HG03432 (cell line): ENCODE measurements around the gene NOC2L.

Experiments used
- ATAC-seq: cut with Tn5 transposase; IDR thresholded peaks from one replicate; pipeline ENCODE4 v1.9.1; 2021; ENCODE audit warnings: mild to moderate bottlenecking, moderate library complexity; ENCODE audit not compliant: unreplicated experiment

NOC2L gene

DNA sequence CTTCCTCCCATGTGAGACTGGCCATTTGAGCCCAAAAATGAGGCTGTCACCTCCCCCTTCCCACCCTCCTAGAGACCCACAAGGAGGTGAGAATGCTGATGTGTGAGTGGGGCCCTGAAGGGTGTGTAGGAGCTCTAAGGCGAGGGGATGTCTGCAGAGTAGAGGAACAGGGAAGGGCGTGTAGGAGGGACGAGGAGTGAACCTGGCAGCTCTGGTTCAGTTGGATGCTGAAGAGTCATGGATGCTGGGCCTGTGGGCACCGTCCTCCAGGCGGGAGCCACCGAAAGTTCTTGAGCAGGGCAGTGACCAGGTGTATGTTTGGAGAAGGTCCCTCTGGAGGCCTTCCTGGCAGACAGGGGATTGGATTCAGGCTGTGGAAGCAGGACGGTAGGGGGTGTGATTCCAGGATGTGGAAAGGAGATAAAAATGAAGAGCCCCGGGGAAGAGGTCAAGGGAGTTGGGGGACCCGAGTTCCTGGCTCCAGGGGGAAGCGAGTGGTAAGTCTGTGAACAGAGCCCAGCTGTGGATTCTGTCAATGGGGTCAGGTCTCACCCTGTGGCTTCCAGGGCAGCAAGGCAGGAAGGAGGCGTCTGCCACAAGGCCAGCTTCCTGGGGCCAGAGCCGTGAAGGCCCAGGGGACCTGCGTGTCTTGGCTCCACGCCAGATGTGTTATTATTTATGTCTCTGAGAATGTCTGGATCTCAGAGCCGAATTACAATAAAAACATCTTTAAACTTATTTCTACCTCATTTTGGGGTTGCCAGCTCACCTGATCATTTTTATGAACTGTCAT, 27.5 kb downstream of the NOC2L start:
- no peak for ATAC-seq

GRCh38 chr1:930633-931138, 28.4 kb downstream of the NOC2L start:
- no peak for ATAC-seq

GRCh38 chr1:929712-930632, 29.1 kb downstream of the NOC2L start:
- no peak for ATAC-seq

GRCh38 chr1:928825-929661, 30.0 kb downstream of the NOC2L start:
- no peak for ATAC-seq

DNA sequence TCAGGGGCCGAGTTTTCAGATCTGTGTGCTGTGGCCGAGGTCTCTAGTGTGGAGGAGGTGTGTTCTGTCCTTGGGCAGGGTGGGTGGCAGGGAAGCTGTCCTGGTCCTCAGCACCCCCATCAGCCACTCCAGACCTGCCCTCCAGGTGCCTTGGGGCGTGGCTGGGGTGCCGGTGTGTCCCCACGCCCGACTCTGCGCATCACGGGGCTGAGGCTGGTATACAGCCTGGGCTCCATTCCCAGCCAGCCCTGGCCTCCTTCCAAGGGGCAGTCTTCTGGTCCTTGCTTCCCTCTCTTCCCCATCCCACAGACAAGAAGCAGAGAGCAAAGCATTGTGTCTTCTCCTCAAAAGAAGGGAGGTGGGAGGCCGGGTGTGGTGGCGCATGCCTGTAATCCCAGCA, 31.3 kb downstream of the NOC2L start:
- ATAC-seq, result no peak

DNA sequence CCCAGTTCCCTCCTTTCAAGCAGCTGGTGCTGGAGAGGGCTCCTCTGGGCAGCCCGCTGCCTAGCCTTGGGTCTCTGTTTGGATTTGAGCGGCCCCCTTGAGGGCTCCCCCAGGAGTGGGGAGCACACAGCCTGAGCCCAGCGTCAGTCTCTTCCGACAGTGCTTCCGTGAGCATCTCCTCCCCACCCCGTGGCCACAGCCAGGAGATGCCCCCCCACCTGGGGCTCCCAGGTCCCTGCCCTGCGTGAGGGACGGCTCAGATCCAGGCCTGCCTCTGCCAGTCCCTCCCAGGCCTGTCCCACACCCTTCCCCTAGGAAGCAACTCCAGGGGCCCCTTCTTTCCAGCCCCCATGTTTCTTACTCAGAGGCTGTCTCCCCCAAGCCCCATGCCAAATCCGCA, 31.8 kb downstream of the NOC2L start:
- ATAC-seq, result no peak

GRCh38 chr1:925561-926421, 33.3 kb downstream of the NOC2L start:
- ATAC-seq, result no peak

DNA sequence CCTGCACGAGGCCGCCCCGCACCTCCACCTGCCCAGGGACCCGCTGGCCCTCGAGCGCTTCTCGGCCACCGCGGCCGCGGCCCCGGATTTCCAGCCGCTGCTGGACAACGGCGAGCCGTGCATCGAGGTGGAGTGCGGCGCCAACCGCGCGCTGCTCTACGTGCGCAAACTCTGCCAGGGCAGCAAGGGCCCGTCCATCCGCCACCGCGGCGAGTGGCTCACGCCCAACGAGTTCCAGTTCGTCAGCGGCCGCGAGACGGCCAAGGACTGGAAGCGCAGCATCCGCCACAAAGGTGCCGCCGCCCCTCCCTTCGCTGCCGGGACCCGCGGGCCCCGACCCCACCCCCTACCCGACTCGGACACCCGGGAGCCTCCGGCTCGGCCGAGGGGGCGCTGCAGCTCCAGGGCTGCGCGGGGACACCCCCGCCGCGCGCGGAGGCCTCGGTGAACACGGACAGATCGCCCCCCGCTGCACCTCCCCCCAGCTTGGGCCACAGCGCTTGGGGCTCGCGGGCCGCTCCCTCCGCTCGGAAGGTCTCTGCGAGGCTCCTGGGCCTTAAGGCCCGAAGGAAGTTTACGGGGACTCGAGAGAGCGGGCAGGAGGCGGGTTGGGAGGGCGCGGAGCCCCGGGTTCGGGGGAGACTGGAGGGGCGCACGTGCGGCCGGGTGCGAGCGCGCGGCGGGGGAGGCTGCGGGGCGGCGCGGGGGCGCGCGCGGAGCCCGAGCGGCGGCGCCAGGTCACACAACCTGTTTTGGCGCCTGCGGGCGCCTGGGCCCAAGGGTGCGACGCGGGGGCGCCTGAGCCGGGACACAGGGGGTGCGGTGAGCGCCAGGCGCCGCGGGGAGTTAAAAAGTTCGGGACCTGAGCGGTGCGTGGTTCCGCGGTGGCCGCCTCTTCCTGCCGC, 34.1 kb downstream of the NOC2L start:
- ATAC-seq, result no peak

DNA sequence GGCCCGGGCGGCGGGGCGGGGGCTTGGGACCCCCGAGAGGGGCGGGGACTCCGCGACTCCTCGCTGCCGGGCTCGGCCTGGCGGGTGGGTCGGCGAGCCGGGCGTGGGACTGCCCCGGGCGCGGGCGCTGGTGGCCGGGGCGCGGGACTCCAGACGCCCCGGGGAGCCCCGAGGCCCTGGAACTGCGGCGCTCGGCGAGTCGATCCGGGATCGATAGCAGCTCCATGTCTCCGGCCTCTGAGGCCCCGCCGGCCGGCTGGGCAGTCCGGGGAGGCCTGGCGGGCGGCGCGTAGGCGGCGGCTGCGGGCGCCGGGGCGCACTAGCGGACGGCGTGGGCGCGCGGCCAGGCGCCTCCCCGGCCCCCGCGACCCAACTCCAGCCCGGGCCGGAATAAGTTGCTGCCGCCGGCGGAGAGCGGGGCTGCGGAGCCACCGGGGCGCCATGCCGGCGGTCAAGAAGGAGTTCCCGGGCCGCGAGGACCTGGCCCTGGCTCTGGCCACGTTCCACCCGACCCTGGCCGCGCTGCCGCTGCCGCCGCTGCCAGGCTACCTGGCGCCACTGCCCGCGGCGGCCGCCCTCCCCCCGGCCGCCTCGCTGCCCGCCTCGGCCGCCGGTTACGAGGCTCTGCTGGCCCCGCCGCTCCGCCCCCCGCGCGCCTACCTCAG, 34.9 kb downstream of the NOC2L start:
- no peak for ATAC-seq

DNA sequence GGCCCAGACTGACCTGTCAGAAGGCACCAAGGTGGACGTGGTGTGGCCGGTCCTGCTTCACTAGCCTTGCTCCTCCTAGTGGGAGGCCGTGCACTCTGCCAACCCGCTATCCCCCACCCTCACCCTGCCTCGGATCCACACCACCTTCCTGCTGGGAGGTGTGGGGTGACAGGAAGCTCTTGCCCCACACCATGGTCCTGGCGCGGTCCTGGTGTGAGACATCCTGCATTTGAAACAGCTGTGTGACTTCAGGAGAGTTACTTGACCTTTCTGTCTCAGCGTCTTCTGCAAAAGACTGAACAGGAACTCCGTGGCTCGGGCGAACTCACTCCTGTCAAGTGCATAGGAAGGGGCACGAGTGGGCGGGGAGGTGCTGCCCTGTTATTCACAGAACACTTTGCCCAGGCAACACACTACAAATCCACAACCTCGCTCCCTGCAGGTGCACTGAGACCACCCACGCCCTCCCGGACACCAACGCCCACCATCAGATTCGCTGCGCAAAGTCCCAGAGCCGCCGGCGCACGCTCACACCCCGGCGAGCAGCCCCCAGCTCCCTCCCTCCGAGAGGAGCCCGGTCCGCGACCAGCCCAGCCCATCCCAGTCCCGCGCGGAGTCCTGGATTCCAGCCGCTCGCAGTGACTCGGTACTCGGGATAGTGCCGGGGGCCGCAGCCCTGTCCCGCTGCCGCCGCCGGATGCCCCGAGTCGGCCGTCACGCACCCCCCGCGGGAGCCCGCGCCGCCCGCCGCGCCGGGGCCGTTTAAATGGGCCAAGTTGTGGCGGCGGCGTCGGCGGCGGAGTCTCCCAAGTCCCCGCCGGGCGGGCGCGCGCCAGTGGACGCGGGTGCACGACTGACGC, 35.7 kb downstream of the NOC2L start, which contains the start of gene SAMD11:
SAMD11 (plus strand) TSS at position 793 of the 860 bp plus-strand sequence. CDS start 509 bp downstream, outside the sequence.
- no peak for ATAC-seq

DNA sequence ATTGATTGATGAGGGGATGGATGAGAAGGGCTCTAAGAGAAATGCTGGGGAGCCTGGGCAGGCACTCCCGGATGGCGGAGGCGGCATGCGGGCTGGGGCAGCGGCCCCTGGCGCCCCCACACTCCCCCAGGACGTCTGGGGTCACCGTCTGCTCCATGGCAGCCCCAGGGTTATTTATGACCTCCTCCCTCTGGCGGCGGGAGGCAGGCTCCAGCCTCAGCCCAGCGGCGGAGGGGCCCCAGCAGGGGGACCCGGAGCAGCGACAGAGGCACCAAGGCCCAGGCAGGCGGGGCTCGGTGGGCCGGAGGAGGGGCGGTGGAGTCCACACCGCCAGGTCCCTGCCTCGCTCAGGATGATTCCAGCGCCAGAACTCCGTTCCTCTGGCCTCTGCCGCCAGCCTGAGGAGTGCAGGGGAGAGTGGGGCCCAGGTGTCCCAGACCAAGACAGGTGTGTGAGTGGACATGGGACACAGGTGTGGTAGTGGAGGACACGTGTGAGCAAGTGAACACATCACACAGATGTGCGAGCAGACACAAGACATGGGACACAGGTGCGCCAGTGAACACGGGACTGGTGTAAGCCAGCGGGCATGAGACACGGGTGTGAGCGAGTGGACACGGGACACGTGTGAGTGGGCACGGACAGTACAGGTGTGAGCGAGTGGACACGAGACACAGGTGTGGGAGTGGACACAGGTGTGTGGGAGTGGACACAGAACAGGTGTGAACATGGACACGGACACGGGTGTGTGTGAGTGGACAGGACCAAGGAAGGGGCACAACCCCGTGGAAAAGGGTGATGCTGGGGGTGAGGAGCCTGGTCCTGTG, 37.8 kb downstream of the NOC2L start:
- ATAC-seq, result no peak

- ATAC-seq, result no peak
These were observed 38.5 kb downstream of the NOC2L start for GRCh38 chr1:920521-920920.

DNA sequence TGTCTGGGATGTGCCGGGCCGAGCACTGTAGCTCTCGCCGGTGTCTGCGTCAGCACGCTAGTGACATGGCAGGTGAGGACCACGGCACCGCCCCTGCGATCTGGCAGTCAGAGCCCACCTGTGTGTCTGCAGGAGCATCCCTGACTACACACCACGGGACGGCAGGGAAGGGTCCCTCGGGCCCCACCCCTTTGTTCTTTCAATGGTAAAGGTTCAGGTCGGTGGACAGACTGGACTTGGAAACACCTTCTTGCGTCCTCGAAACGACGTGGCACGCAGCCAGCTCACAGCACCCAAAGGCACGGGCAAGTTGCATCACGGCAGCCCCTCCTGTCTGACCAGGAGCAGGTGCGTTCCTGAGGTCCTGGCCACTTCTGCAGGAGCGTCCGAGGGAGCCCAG, 39.0 kb downstream of the NOC2L start:
- ATAC-seq, result no peak

DNA sequence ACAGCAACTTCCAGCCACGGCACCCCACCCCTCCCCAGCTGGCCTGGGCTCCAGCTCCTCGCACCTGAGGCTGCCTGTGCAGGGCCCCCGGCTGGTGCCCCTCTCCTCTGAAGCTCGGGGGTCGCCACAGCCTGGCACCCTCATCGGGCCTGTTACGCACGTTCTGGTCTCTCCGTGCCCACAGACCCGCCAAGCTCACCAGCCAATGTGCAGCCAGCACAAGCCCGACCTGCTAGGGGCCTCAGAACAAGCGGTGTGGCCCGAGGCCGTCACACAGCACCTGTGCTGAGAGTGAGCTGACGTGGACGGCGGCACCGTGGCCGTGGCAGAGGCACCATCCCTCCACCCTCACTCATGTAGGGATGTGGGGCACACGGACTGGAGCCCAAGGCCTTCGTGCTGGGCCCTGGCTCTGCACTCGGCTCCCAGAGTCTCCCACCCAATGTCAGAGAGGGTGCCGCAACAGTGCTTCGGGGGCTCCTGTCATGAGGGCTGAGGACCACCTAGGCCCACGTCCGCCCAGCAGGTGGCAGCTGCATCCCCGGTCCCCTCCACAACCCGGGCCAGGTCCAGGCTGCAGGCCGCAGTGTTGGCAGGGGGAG, 39.7 kb downstream of the NOC2L start:
- no peak for ATAC-seq

- ATAC-seq, result no peak
These were observed 40.2 kb downstream of the NOC2L start for GRCh38 chr1:918843-919242.

- no peak for ATAC-seq
These were observed 40.7 kb downstream of the NOC2L start for GRCh38 chr1:918353-918752.
